Measurements from ENCODE around the gene COL9A3. TPM values are rescaled to one million over a fixed set of nuclear protein-coding genes. Genes with fewer than 3 reads are reported as not detected.

Gene COL9A3
- total RNA-seq, 1 experiment from 2014 or later, result 46.6 TPM

- ChIA-PET POLR2A (no interaction called here), CTCF (interaction anchor here (0.6 kb wide), 1 partner anchor 436 kb away, joined by 3 read pairs; no protein-coding TSS in a partner anchor)
These were observed 28.7 kb downstream of the COL9A3 start for GRCh38 chr20:62845416-62846160.

More at GRCh38 chr20:62845416-62846160, 28.7 kb downstream of the COL9A3 start:
- ATAC-seq (no peak), DNase-seq (ENCODE audit: low read depth, low spot score) (no peak)
- in situ Hi-C loops (cut with HindIII; ENCODE audit: low pct_unique_long_range_greater_than_20kb, low sequenced_read_pairs) (no loop called here), intact Hi-C loops (cut with micrococcal nuclease; ENCODE audit: unreplicated experiment) (no loop called here)
- no peak overlapping the region for H3K27ac ChIP-seq (ENCODE audit: low read length)
- no peaks in the 10 kb centered on the region for H3K4me1 ChIP-seq (ENCODE audit: control insufficient read depth, insufficient read depth, low read length)
- no TSS peak for BruUV-seq (replicated peaks)
- no peak for TF ChIP-seq CTCF (IDR thresholded peaks at IDR 0.05)
- no peak for TF ChIP-seq SIN3A (IDR thresholded peaks at IDR 0.05; ENCODE audit: borderline replicate concordance, insufficient read depth, low read depth, low read length)
- TF ChIP-seq TCF7L2 (IDR thresholded peaks at IDR 0.05; ENCODE audit: low read depth, low read length), result no peak
- TF ChIP-seq POLR2AphosphoS5 (IDR thresholded peaks at IDR 0.05; ENCODE audit: low read depth, low read length), result no peak
- no peak for TF ChIP-seq REST (IDR thresholded peaks at IDR 0.05; ENCODE audit: insufficient read depth in 1 of 2, low read depth in 2 of 2, low read length in 1 of 2)
- no peaks in the 10 kb centered on the region for H3K27me3 ChIP-seq (ENCODE audit: control insufficient read depth, insufficient read depth, low read length)
- no peak overlapping the region for H3K4me3 ChIP-seq (ENCODE audit: low read depth in 2 of 2, low read length in 2 of 2)
- peaks cover 3% of the 10 kb centered on the region; the same call in 1 of the 2 replicates for H3K36me3 ChIP-seq (ENCODE audit: control insufficient read depth, insufficient read depth, low read length)
- no peaks in the 10 kb centered on the region for H3K9me3 ChIP-seq (ENCODE audit: control insufficient read depth, insufficient read depth, low read depth, low read length)
